ENCODE results near the gene LYPLA2.

The LYPLA2 gene

GRCh38 chr1:23814016-23814415 lies 23.1 kb downstream of the LYPLA2 start:
- peaks cover 11% of the 10 kb centered on the region for H3K4me1 ChIP-seq (ENCODE audit: low read depth, poor library complexity, severe bottlenecking)
- no peak overlapping the region for H3K27ac ChIP-seq
- no peak overlapping the region for H3K9ac ChIP-seq
- TF ChIP-seq CTCF (conservative IDR thresholded peaks at IDR 0.05; ENCODE audit: low read depth, low read length), result no peak
- no peak overlapping the region for H3K4me2 ChIP-seq
- H3K27me3 ChIP-seq (ENCODE audit: insufficient read depth, low read depth), result no peaks in the 10 kb centered on the region
- H3K79me2 ChIP-seq (ENCODE audit: insufficient read depth, low read depth), result no peaks in the 10 kb centered on the region
- H3K36me3 ChIP-seq (ENCODE audit: insufficient read depth), result no peaks in the 10 kb centered on the region
- no peak overlapping the region for H3K4me3 ChIP-seq (IDR thresholded peaks at IDR 0.05; ENCODE audit: insufficient read depth, low read depth, low read length)
- no peak overlapping the region for H2AFZ ChIP-seq (ENCODE audit: low read depth)
- no peaks in the 10 kb centered on the region for H4K20me1 ChIP-seq (ENCODE audit: insufficient read depth)

- Histone ChIP-seq H3K4me2 (no peak overlapping the region), H2AFZ (ENCODE audit: low read depth) (no peak overlapping the region), H3K4me3 (IDR thresholded peaks at IDR 0.05; ENCODE audit: insufficient read depth, low read depth, low read length) (no peak overlapping the region), H3K79me2 (ENCODE audit: insufficient read depth, low read depth) (no peaks in the 10 kb centered on the region), H3K27ac (no peak overlapping the region), H3K4me1 (ENCODE audit: low read depth, poor library complexity, severe bottlenecking) (no peaks in the 10 kb centered on the region), H3K9ac (no peak overlapping the region), H4K20me1 (ENCODE audit: insufficient read depth) (no peaks in the 10 kb centered on the region), H3K27me3 (ENCODE audit: insufficient read depth, low read depth) (no peaks in the 10 kb centered on the region), H3K36me3 (ENCODE audit: insufficient read depth) (no peaks in the 10 kb centered on the region)
- no peak for TF ChIP-seq CTCF (conservative IDR thresholded peaks at IDR 0.05; ENCODE audit: low read depth, low read length)
These were observed 25.4 kb downstream of the LYPLA2 start for GRCh38 chr1:23816361-23816760.

- no peak overlapping the region for H3K27ac ChIP-seq
- no peaks in the 10 kb centered on the region for H4K20me1 ChIP-seq (ENCODE audit: insufficient read depth)
- no peak for TF ChIP-seq CTCF (conservative IDR thresholded peaks at IDR 0.05; ENCODE audit: low read depth, low read length)
- no peaks in the 10 kb centered on the region for H3K4me1 ChIP-seq (ENCODE audit: low read depth, poor library complexity, severe bottlenecking)
- H3K27me3 ChIP-seq (ENCODE audit: insufficient read depth, low read depth), result no peaks in the 10 kb centered on the region
- no peak overlapping the region for H3K9ac ChIP-seq
- H3K4me3 ChIP-seq (IDR thresholded peaks at IDR 0.05; ENCODE audit: insufficient read depth, low read depth, low read length), result no peak overlapping the region
- H3K36me3 ChIP-seq (ENCODE audit: insufficient read depth), result no peaks in the 10 kb centered on the region
- H2AFZ ChIP-seq (ENCODE audit: low read depth), result no peak overlapping the region
- no peak overlapping the region for H3K4me2 ChIP-seq
- H3K79me2 ChIP-seq (ENCODE audit: insufficient read depth, low read depth), result no peaks in the 10 kb centered on the region
These were observed 26.0 kb downstream of the LYPLA2 start for GRCh38 chr1:23816906-23817305.

GRCh38 chr1:23817633-23818032 lies 26.7 kb downstream of the LYPLA2 start:
- Histone ChIP-seq H3K36me3 (ENCODE audit: insufficient read depth) (no peaks in the 10 kb centered on the region), H3K4me1 (ENCODE audit: low read depth, poor library complexity, severe bottlenecking) (no peaks in the 10 kb centered on the region), H4K20me1 (ENCODE audit: insufficient read depth) (no peaks in the 10 kb centered on the region), H2AFZ (ENCODE audit: low read depth) (no peak overlapping the region), H3K4me3 (IDR thresholded peaks at IDR 0.05; ENCODE audit: insufficient read depth, low read depth, low read length) (no peak overlapping the region), H3K4me2 (no peak overlapping the region), H3K9ac (no peak overlapping the region), H3K27ac (no peak overlapping the region), H3K27me3 (ENCODE audit: insufficient read depth, low read depth) (no peaks in the 10 kb centered on the region), H3K79me2 (ENCODE audit: insufficient read depth, low read depth) (no peaks in the 10 kb centered on the region)
- no peak for TF ChIP-seq CTCF (conservative IDR thresholded peaks at IDR 0.05; ENCODE audit: low read depth, low read length)

All from KMS-11 (cell line).